MCF 10A (cell line): ENCODE measurements around the gene FAM187B. TPM values are rescaled to one million over a fixed set of nuclear protein-coding genes. Genes with fewer than 3 reads are reported as not detected.

ENCODE experiments used
- BruUV-seq: library from RNA; stranded (reverse); fragments of 400-500 nt; replicated peaks from 2 replicates; lab custom pipeline; 2021; lab: Mats Ljungman, UMichigan
- CTCF ChIA-PET: fragments of 300-600 bp; sonication (Branson Sonifier 250); formaldehyde crosslinking; extraction: SDS; loops from one replicate; lab custom pipeline; 2021; ENCODE audit warnings: antibody characterized with exemption, inconsistent platforms; lab: Yijun Ruan, JAX
- POLR2A ChIA-PET: fragments of 300-600, 350-650 bp; sonication (Branson Sonifier 250); formaldehyde crosslinking; extraction: SDS; loops from one replicate; lab custom pipeline; 2020; ENCODE audit warnings: antibody characterized with exemption, inconsistent platforms; lab: Yijun Ruan, JAX
- DNase-seq: peaks from one replicate; pipeline ENCODE4 v3.0.0-alpha.2; 2018; ENCODE audit not compliant: unreplicated experiment
- H3K27ac Mint-ChIP-seq: one replicate; pipeline ENCODE4 v1.8.0; 2022; ENCODE audit warnings: mild to moderate bottlenecking, low read depth, mixed read lengths; ENCODE audit not compliant: unreplicated experiment
- H3K27me3 Mint-ChIP-seq: one replicate; pipeline ENCODE4 v1.8.0; 2022; ENCODE audit warnings: mixed read lengths; ENCODE audit not compliant: insufficient read depth, unreplicated experiment
- H3K36me3 Mint-ChIP-seq: one replicate; pipeline ENCODE4 v1.8.0; 2022; ENCODE audit warnings: mild to moderate bottlenecking, moderate library complexity, mixed read lengths; ENCODE audit not compliant: insufficient read depth, unreplicated experiment
- H3K4me1 Mint-ChIP-seq: one replicate; pipeline ENCODE4 v1.8.0; 2022; ENCODE audit warnings: mixed read lengths; ENCODE audit not compliant: insufficient read depth, unreplicated experiment
- H3K4me3 Mint-ChIP-seq: one replicate; pipeline ENCODE4 v1.8.0; 2022; ENCODE audit warnings: mild to moderate bottlenecking, moderate library complexity, mixed read lengths; ENCODE audit not compliant: unreplicated experiment
- H3K9me3 Mint-ChIP-seq: one replicate; pipeline ENCODE4 v1.8.0; 2022; ENCODE audit warnings: mixed read lengths; ENCODE audit not compliant: unreplicated experiment
- intact Hi-C: fragments of 100-400 bp; cut with micrococcal nuclease; formaldehyde crosslinking; loops from 2 replicates; pipeline ENCODE4 v1.14.1; 2022
- total RNA-seq: library from RNA; stranded (reverse); gene quantifications from 2 replicates; pipeline ENCODE4 v1.2.3, GENCODE V29; 2022
- TF ChIP-seq, protein P1 (sequence below): fragments of 200-600 bp; IDR thresholded peaks from one replicate; pipeline ENCODE4 v1.8.0; 2022; ENCODE audit warnings: antibody characterized with exemption, mild to moderate bottlenecking; ENCODE audit not compliant: unreplicated experiment

Gene FAM187B
- total RNA-seq, 1 experiment from 2014 or later = not detected

DNA sequence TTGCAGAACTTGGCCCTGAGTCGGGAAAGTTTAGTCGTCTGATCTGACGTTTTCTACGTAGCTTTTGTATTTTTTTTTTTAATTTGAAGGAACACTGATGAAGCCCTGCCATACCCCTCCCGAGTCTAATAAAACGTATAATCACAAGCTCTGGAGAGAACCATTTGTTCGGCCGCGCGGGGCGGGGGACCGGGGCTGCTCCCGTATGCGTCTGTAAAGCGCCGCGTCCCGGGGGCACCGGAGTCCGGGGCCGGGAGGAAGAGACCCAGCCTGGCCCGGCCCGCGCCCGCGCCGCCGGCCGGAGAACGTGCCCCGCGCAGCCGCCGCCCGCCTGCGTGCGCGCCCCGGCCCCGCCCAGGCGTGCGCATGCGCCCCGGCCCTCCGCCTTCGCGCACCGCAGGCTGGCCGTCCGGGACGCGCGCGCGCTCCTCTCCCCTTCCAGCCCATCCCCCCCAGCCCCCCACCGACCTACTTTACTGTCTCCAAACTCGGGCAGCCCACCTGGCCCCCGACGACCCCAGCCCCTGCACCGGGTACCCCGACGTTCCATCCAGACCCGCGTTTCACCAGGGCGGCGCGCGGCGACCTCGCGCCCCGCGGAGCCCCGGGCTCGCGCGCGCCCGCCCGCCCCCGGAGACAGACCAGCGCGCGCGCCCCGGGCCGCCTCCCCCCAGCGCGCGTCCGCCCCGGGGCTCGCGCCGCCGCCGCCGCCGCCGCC lies 39.4 kb upstream of the FAM187B start:
- peaks cover 69% of the 10 kb centered on the region for H3K36me3 Mint-ChIP-seq
- DNase-seq = peak; percentile 67
- ChIA-PET CTCF (interaction anchor here (0.6 kb wide), 2 partner anchors 294 to 298 kb away, joined by 3 to 4 read pairs; no protein-coding TSS in a partner anchor), POLR2A (interaction anchor here (0.6 to 1.3 kb wide), 7 partner anchors 12 to 552 kb away, joined by 3 to 4 read pairs (median 4); partner anchors contain the start of gene FXYD5)
- no peaks in the 10 kb centered on the region for H3K9me3 Mint-ChIP-seq
- TF ChIP-seq, protein P1, sequence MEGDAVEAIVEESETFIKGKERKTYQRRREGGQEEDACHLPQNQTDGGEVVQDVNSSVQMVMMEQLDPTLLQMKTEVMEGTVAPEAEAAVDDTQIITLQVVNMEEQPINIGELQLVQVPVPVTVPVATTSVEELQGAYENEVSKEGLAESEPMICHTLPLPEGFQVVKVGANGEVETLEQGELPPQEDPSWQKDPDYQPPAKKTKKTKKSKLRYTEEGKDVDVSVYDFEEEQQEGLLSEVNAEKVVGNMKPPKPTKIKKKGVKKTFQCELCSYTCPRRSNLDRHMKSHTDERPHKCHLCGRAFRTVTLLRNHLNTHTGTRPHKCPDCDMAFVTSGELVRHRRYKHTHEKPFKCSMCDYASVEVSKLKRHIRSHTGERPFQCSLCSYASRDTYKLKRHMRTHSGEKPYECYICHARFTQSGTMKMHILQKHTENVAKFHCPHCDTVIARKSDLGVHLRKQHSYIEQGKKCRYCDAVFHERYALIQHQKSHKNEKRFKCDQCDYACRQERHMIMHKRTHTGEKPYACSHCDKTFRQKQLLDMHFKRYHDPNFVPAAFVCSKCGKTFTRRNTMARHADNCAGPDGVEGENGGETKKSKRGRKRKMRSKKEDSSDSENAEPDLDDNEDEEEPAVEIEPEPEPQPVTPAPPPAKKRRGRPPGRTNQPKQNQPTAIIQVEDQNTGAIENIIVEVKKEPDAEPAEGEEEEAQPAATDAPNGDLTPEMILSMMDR = no peak
- intact Hi-C loops = loop anchor here (5.0 to 10.0 kb wide), 2 partner anchors 87 to 116 kb away; partner anchors contain the start of genes FFAR3 and FXYD5
- H3K27me3 Mint-ChIP-seq = no peaks in the 10 kb centered on the region
- peak overlapping the region; percentile 81 for H3K27ac Mint-ChIP-seq
- peaks cover 15% of the 10 kb centered on the region for H3K4me1 Mint-ChIP-seq
- no TSS peak for BruUV-seq
- H3K4me3 Mint-ChIP-seq = peak overlapping the region; percentile 83

DNA sequence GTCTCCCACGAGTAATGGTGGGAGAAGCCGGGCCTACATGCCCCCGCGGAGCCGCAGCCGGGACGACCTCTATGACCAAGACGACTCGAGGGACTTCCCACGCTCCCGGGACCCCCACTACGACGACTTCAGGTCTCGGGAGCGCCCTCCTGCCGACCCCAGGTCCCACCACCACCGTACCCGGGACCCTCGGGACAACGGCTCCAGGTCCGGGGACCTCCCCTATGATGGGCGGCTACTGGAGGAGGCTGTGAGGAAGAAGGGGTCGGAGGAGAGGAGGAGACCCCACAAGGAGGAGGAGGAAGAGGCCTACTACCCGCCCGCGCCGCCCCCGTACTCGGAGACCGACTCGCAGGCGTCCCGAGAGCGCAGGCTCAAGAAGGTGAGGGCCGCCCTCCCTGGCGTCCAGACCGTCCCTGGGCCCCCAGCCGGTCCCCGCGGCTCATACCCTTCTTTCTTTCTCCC lies 38.8 kb upstream of the FAM187B start:
- intact Hi-C loops = loop anchor here (5.0 to 10.0 kb wide), 2 partner anchors 87 to 115 kb away; partner anchors contain the start of genes FFAR3 and FXYD5
- Mint-ChIP-seq H3K4me1 (peaks cover 15% of the 10 kb centered on the region), H3K27me3 (no peaks in the 10 kb centered on the region), H3K9me3 (no peaks in the 10 kb centered on the region), H3K36me3 (peaks cover 70% of the 10 kb centered on the region), H3K27ac (peak overlapping the region; percentile 81), H3K4me3 (peak overlapping the region; percentile 83)
- POLR2A ChIA-PET = interaction anchor here (0.6 to 1.5 kb wide), 9 partner anchors 11 to 552 kb away, joined by 3 to 4 read pairs (median 4); partner anchors contain the start of genes COX6B1 and FXYD5
- BruUV-seq = TSS peak; percentile 79
- CTCF ChIA-PET = interaction anchor here (0.6 kb wide), 2 partner anchors 293 to 297 kb away, joined by 3 to 4 read pairs; no protein-coding TSS in a partner anchor
- DNase-seq = no peak
- TF ChIP-seq, protein P1 = no peak

- Mint-ChIP-seq H3K4me3 (peak overlapping the region; percentile 83), H3K27me3 (no peaks in the 10 kb centered on the region), H3K4me1 (peaks cover 15% of the 10 kb centered on the region), H3K9me3 (no peaks in the 10 kb centered on the region), H3K36me3 (peaks cover 68% of the 10 kb centered on the region), H3K27ac (peak overlapping the region; percentile 81)
- no TSS peak for BruUV-seq
- TF ChIP-seq, protein P1 = no peak
- CTCF ChIA-PET = interaction anchor here (0.8 to 0.9 kb wide), 2 partner anchors 130 to 228 kb away, joined by 3 to 4 read pairs; no protein-coding TSS in a partner anchor
- DNase-seq = no peak
- intact Hi-C loops = loop anchor here (5.0 to 10.0 kb wide), 2 partner anchors 88 to 114 kb away; partner anchors contain the start of genes FFAR3 and FXYD5
- POLR2A ChIA-PET = interaction anchor here (0.6 to 1.5 kb wide), 8 partner anchors 11 to 625 kb away, joined by 3 to 4 read pairs (median 3); partner anchors contain the start of gene COX6B1
Measured at GRCh38 chr19:35266520-35267352, 38.2 kb upstream of the FAM187B start.
